H4 (cell line): ENCODE results near the gene TMEM222. TPM values are rescaled to one million over a fixed set of nuclear protein-coding genes. Genes with fewer than 3 reads are reported as not detected.
"Not testable (repeated sequence)": the region's sequence is repeated elsewhere in the genome, so short reads cannot be mapped to it uniquely, and the experiment has no call there.

Experiments
- DNase-seq: peaks from one replicate; pipeline ENCODE4 v3.0.0-alpha.2; 2015; ENCODE audit warnings: low spot score
- total RNA-seq: library from RNA; depleted of rRNA; stranded (reverse); fragments of >200 nt; shearing (Covaris generic); gene quantifications from 2 replicates; pipeline ENCODE4 v1.2.3, GENCODE V29; 2014; rRNA removed

Gene TMEM222
- total RNA-seq, 1 experiment from 2014 or later: 33.4 TPM

DNA sequence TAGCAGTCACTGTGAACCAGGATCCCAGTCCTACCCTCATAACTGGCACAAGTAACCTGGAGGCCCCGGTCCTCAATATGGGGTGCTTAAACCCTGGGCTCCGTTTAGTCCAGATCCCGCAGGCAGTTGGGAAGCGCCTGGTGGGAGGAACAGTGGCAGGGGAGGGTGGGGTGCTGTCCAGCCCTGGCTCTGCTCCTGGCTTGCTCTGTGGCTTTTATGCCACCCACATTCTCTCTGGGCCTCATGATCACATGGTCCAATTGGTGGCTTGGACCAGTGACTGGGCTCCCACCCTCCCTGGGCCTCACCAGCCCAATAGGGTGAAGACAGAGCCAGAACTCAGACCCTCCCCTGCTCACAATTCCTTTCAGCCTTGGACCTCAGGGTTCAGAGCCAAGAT, 58.3 kb downstream of the TMEM222 start:
- DNase-seq: no peak

DNA sequence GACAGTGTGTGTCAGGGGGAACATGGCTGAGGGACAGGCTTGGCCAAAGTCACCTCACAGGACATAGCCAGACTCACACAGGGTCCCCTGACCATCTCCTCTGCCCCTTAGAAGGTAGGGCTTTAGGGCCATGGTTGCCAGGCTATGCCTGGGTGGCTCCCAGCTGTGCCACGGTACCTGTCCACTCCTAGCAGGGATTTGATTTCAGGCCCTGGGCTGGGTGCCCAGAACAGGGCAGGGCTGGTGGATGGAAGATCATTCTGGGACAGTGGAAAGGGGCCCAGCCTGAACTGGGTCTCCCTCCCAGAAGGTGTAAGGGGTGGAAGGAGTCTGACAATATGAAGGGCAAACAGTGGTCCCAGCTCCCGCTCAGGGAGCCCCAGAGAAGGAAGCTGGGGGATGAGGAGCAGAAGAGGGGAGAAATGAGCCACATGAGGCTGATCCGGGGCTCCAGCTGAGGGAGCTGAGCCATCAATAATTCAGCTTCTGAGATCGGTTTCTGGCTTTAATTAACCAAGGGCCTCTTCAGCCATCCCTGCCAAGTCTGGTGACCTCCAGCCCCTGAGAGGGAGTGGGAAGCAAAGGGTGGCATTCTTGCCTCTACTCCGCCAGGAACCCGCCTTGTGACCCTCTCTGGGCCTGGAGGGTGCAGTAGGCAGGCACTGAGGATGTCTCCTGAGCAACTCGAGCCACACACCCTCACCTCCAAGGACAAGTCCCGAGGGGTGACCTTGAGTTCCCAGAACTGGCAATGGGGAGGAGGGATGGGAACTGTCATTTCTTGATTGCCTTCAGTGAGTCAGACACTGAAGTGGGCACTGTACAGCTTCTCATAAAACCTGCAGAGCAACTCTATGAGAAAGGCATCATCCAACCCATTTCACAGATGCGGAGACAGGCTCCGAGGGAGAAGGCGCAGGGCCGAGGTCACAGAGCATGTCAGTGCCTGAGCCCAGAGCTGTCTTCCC, 59.1 kb downstream of the TMEM222 start:
- DNase-seq: no peak

DNA sequence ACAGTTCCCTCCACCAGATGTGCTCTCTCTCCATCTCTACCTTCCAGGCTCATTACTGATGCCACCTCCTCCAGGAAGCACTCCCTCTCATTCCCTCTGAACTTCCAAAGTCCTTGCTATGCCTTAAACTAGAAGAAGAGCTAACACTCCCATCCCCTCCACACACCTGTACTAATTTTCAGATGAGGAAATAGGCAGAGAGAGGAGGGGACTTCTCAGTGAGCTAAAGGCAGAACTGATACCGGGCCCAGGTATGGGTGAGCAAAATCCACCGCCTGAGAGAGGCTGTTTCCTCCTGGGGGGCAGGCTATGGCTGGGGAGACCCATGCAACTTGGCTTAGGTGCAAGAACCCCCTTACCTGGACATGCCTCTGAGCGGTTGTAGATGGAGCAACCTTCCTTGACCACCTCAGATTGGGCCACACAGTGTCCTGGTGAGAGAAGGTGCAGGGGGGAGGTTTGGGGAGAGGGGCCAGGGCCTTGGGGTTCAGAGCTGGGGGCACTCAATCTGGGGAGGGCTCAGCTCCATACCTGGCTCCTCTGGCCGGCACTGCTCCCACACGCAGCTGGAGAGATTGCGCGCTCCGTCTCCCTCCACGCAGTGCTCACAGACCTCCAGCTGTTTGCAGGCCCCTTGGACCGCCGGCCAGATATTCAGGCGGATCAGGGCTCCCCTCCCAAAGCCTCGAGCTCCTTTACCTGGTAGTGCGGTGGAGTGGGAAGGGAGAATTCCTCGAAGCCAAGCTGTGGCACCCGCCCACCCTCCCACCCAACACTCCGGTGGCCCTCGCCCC, 60.2 kb downstream of the TMEM222 start:
- DNase-seq: no peak

DNA sequence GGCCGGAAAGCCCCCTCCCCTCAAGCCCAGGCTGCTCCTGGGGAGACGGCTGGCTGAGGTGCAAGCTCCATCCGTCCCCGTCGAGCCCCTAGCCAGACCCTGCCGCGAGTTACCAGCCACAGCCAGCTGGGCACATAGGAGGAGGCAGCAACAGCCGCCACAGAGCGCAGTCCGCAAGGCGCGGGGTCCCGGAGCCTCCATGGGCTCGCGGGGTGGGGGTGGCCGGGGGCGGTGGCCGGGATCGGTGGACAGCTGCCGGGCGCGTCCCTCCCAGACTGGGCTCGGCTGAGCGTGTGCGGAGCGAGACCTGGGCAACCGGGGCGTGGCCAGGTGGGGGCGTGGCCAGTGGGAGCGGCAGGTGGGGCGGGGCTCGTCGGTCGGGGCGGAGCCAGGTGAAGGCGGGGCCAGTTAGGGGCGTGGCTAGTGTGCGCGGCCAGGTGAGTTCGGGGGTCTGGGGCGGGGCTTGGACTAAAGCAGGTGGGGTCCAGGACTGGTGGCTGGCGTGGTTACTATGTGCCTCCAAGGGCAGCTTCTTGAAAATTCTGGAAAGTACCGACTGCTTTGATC, 61.2 kb downstream of the TMEM222 start, which contains the start of gene CD164L2:
Gene CD164L2 (minus strand): TSS at position 295 of the 567 bp plus-strand sequence. CDS start 94 bp downstream, at position 201.
- DNase-seq: no peak

DNA sequence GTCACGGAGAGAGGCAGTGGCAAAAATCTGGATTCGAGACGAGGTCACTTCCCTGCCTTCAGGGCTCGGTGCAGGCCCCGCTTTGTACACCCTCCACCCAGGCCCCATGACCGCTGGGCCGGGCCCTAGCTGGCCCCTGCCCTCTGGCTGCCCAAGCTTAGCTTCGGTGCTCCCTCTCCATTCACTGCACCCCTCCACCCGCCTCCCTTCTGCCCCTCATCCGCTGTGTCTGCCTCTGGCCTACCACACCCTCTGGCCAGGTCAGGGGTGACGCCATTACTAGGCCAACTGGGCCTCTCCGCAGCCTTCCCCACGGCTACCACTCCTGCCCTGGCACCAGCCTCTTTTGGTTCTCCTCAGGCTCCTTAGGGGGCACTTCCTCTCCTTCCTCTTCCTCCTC, 61.7 kb downstream of the TMEM222 start:
- DNase-seq: no peak

DNA sequence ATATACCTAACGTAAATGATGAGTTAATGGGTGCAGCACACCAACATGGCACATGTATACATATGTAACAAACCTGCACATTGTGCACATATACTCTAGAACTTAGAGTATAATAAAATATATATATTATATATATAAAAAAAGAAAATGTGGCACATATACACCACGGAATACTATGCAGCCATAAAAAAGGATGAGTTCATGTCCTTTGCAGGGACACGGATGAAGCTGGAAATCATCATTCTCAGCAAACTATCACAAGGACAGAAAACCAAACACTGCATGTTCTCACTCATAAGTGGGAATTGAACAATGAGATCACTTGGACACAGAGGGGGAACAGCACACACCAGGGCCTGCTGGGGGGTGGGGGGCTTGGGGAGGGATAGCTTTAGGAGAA, 62.8 kb downstream of the TMEM222 start:
- DNase-seq: not testable (repeated sequence)

Other genes with a start within 250 kb of the TMEM222 start
- 1.6 and 5.2 TPM in 2 replicates for gene SLC9A1, start 167.0 kb upstream of the TMEM222 start, total RNA-seq
- 10.3 and 12.4 TPM in 2 replicates for gene WDTC1, start 87.5 kb upstream of the TMEM222 start, total RNA-seq
- gene SYTL1, start 19.9 kb downstream of the TMEM222 start, total RNA-seq: 0.99 and 1.0 TPM in 2 replicates
- 4.2 and 6.7 TPM in 2 replicates for gene MAP3K6, start 44.8 kb downstream of the TMEM222 start, total RNA-seq
- gene FCN3, start 52.7 kb downstream of the TMEM222 start, total RNA-seq: not detected in 2 replicates
- not detected in 2 replicates for gene CD164L2, start 61.2 kb downstream of the TMEM222 start, total RNA-seq
- 0.23 and 1.1 TPM in 2 replicates for gene GPR3, start 70.5 kb downstream of the TMEM222 start, total RNA-seq
- gene WASF2, start 168.0 kb downstream of the TMEM222 start, total RNA-seq: 7.9 and 9.5 TPM in 2 replicates